ENCODE results near the gene PDE10A. TPM values are rescaled to one million over a fixed set of nuclear protein-coding genes. Genes with fewer than 3 reads are reported as not detected.

PDE10A gene
- total RNA-seq, 1 experiment from 2014 or later = 1.8 TPM

GRCh38 chr6:165574220-165575157 lies 88.6 kb downstream of the PDE10A start:
- peaks cover 11% of the 10 kb centered on the region for H3K4me1 Mint-ChIP-seq (ENCODE audit: insufficient read depth, unreplicated experiment)
- TF ChIP-seq CTCF (IDR thresholded peaks at IDR 0.05; ENCODE audit: unreplicated experiment) = no peak
- peak; percentile 70 for DNase-seq (ENCODE audit: unreplicated experiment)
- H3K36me3 Mint-ChIP-seq (ENCODE audit: insufficient read depth, unreplicated experiment) = no peaks in the 10 kb centered on the region
- intact Hi-C loops (cut with micrococcal nuclease) = no loop called here
- POLR2A ChIA-PET = interaction anchor here (0.6 kb wide), 1 partner anchor 1027 kb away, joined by 3 read pairs; no protein-coding TSS in a partner anchor
- TSS peak; percentile 83 for BruUV-seq (replicated peaks)
- H3K4me3 Mint-ChIP-seq (ENCODE audit: unreplicated experiment) = no peak overlapping the region
- no peaks in the 10 kb centered on the region for H3K9me3 Mint-ChIP-seq (ENCODE audit: unreplicated experiment)
- CTCF ChIA-PET = interaction anchor here (1.2 to 1.9 kb wide), 2 partner anchors 134 to 276 kb away, joined by 3 to 4 read pairs; no protein-coding TSS in a partner anchor
- H3K27ac Mint-ChIP-seq (ENCODE audit: low read depth, unreplicated experiment) = no peak overlapping the region
- H3K27me3 Mint-ChIP-seq (ENCODE audit: insufficient read depth, unreplicated experiment) = no peaks in the 10 kb centered on the region

- peak; percentile 65 for DNase-seq (ENCODE audit: unreplicated experiment)
- Mint-ChIP-seq H3K27me3 (ENCODE audit: insufficient read depth, unreplicated experiment) (no peaks in the 10 kb centered on the region), H3K4me1 (ENCODE audit: insufficient read depth, unreplicated experiment) (peaks cover 11% of the 10 kb centered on the region), H3K9me3 (ENCODE audit: unreplicated experiment) (no peaks in the 10 kb centered on the region), H3K4me3 (ENCODE audit: unreplicated experiment) (no peak overlapping the region), H3K27ac (ENCODE audit: low read depth, unreplicated experiment) (no peak overlapping the region), H3K36me3 (ENCODE audit: insufficient read depth, unreplicated experiment) (no peaks in the 10 kb centered on the region)
- CTCF ChIA-PET = interaction anchor here (0.7 to 1.9 kb wide), 3 partner anchors 59 to 277 kb away, joined by 3 to 4 read pairs (median 3); no protein-coding TSS in a partner anchor
- no TSS peak for BruUV-seq (replicated peaks)
- intact Hi-C loops (cut with micrococcal nuclease) = no loop called here
- POLR2A ChIA-PET = no interaction called here
- TF ChIP-seq CTCF (IDR thresholded peaks at IDR 0.05; ENCODE audit: unreplicated experiment) = no peak
These were observed 89.4 kb downstream of the PDE10A start for GRCh38 chr6:165573671-165574070.

- no peak for DNase-seq (ENCODE audit: unreplicated experiment)
- ChIA-PET POLR2A (no interaction called here), CTCF (interaction anchor here (0.7 kb wide), 1 partner anchor 287 kb away, joined by 3 read pairs; no protein-coding TSS in a partner anchor)
- Mint-ChIP-seq H3K4me1 (ENCODE audit: insufficient read depth, unreplicated experiment) (peaks cover 11% of the 10 kb centered on the region), H3K9me3 (ENCODE audit: unreplicated experiment) (no peaks in the 10 kb centered on the region), H3K27ac (ENCODE audit: low read depth, unreplicated experiment) (no peak overlapping the region), H3K27me3 (ENCODE audit: insufficient read depth, unreplicated experiment) (no peaks in the 10 kb centered on the region), H3K36me3 (ENCODE audit: insufficient read depth, unreplicated experiment) (no peaks in the 10 kb centered on the region), H3K4me3 (ENCODE audit: unreplicated experiment) (no peak overlapping the region)
- BruUV-seq (replicated peaks) = no TSS peak
- intact Hi-C loops (cut with micrococcal nuclease) = no loop called here
- no peak for TF ChIP-seq CTCF (IDR thresholded peaks at IDR 0.05; ENCODE audit: unreplicated experiment)
These were observed 91.3 kb downstream of the PDE10A start for GRCh38 chr6:165571721-165572132.

- Mint-ChIP-seq H3K4me3 (ENCODE audit: unreplicated experiment) (no peak overlapping the region), H3K4me1 (ENCODE audit: insufficient read depth, unreplicated experiment) (peaks cover 11% of the 10 kb centered on the region), H3K27me3 (ENCODE audit: insufficient read depth, unreplicated experiment) (no peaks in the 10 kb centered on the region), H3K9me3 (ENCODE audit: unreplicated experiment) (peaks cover 3% of the 10 kb centered on the region), H3K36me3 (ENCODE audit: insufficient read depth, unreplicated experiment) (no peaks in the 10 kb centered on the region), H3K27ac (ENCODE audit: low read depth, unreplicated experiment) (no peak overlapping the region)
- POLR2A ChIA-PET = no interaction called here
- CTCF ChIA-PET = interaction anchor here (0.7 kb wide), 1 partner anchor 288 kb away, joined by 3 read pairs; no protein-coding TSS in a partner anchor
- DNase-seq (ENCODE audit: unreplicated experiment) = no peak
- intact Hi-C loops (cut with micrococcal nuclease) = no loop called here
- no peak for TF ChIP-seq CTCF (IDR thresholded peaks at IDR 0.05; ENCODE audit: unreplicated experiment)
- no TSS peak for BruUV-seq (replicated peaks)
These were observed 91.9 kb downstream of the PDE10A start for GRCh38 chr6:165571068-165571682.

Measured in MCF 10A (cell line).